ENCODE measurements around the gene GPR137. TPM values are rescaled to one million over a fixed set of nuclear protein-coding genes. Genes with fewer than 3 reads are reported as not detected.

The GPR137 gene, protein sequence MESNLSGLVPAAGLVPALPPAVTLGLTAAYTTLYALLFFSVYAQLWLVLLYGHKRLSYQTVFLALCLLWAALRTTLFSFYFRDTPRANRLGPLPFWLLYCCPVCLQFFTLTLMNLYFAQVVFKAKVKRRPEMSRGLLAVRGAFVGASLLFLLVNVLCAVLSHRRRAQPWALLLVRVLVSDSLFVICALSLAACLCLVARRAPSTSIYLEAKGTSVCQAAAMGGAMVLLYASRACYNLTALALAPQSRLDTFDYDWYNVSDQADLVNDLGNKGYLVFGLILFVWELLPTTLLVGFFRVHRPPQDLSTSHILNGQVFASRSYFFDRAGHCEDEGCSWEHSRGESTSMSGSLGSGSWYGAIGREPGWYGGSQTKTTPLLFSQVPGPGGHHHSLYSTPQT
- 55.9 and 61.4 TPM in 2 replicates for total RNA-seq
- long read RNA-seq, partial matches to known transcripts = 0 of 2 reads
- long read RNA-seq, other reads (novel, unspliced or antisense) = 2 of 2 reads

DNA sequence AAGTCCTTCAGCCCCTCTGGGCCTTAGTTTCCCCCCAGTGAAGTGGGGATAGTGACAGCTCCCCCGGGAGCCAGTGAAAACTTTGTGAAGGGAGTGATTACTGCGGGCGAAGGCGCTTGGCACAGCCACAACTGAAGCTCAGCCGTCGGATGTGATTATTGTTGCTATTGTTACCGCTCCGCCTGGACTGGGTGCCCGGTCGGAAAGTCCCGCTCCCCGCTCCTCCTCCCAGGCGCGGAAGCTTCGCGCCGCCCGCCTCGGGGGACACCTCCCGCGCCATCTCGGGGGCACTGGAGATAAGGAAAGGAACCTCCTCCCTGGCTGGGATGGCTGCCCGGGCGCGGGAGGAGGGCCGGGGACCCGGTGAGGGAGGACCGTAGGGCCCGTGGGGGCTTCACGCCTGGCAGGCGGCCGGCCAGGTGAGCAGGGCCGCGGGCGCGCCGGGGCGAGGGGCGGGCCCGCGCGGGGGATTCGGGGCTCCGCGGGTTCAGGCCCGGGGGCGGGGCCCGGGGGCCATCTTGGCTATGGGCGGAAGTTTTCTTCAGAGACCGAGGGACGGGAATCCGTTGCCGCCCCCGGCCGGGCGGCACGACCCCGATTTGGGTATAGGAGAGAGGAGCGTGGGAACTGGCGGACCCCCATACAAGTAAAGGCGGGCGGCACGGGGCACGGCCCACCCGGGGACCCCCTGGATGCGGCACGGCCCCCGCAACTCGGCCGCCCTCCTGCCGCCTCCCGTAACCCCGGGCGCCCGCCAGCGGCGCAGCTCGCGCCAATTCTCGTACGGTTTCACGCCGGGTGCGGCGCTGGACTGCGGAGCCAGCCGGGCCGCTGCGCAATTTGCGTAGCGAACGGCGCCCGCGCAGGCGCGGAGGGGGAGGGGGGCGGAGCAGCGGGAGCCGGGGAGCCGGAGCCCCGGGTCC lies at the start of gene GPR137:
TSS of gene GPR137 (plus strand) at position 887 of the 923 bp plus-strand sequence. CDS start 677 bp downstream, outside the sequence.
- peak within 1 kb of the TSS; percentile 27 for H3K27ac Mint-ChIP-seq (ENCODE audit: unreplicated experiment)
- no peaks in the 10 kb centered on the region for H3K9me3 Mint-ChIP-seq
- peaks cover 21% of the 10 kb centered on the region for H3K27me3 Mint-ChIP-seq (ENCODE audit: low read depth)
- peak; percentile 95 for DNase-seq (ENCODE audit: low read depth, low spot score)
- H3K4me1 Mint-ChIP-seq = peaks cover 15% of the 10 kb centered on the region
- peak within 1 kb of the TSS; percentile 92 for H3K4me3 Mint-ChIP-seq
- TF ChIP-seq, protein P1, sequence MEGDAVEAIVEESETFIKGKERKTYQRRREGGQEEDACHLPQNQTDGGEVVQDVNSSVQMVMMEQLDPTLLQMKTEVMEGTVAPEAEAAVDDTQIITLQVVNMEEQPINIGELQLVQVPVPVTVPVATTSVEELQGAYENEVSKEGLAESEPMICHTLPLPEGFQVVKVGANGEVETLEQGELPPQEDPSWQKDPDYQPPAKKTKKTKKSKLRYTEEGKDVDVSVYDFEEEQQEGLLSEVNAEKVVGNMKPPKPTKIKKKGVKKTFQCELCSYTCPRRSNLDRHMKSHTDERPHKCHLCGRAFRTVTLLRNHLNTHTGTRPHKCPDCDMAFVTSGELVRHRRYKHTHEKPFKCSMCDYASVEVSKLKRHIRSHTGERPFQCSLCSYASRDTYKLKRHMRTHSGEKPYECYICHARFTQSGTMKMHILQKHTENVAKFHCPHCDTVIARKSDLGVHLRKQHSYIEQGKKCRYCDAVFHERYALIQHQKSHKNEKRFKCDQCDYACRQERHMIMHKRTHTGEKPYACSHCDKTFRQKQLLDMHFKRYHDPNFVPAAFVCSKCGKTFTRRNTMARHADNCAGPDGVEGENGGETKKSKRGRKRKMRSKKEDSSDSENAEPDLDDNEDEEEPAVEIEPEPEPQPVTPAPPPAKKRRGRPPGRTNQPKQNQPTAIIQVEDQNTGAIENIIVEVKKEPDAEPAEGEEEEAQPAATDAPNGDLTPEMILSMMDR (conservative IDR thresholded peaks at IDR 0.05) = no peak
- H3K36me3 Mint-ChIP-seq (ENCODE audit: low read depth) = no peaks in the 10 kb centered on the region

DNA sequence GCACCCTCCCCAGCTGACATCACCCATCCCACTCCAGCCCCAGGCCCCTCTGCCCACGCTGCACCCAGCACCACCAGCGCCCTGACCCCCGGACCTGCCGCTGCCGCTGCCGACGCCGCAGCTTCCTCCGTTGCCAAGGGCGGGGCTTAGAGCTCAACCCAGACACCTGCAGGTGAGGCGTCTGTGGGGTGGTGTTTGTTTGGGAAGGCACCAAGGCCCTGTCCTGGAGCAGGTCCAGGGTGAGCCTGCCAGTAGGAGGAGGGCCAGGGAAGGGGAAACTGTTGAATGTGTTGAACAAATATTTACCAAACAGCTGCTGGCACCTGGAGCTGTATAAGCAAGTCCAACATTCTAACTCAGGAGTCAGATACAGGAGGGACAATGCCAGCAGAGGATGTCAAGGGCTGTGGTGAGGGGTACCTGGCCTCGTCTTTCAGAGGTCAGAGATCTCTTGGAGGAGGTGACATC lies 48.1 kb upstream of the GPR137 start:
- Mint-ChIP-seq H3K4me3 (peak overlapping the region; percentile 86), H3K9me3 (no peaks in the 10 kb centered on the region), H3K36me3 (ENCODE audit: low read depth) (peaks cover 3% of the 10 kb centered on the region), H3K27me3 (ENCODE audit: low read depth) (peaks cover 2% of the 10 kb centered on the region), H3K4me1 (peaks cover 20% of the 10 kb centered on the region), H3K27ac (ENCODE audit: unreplicated experiment) (no peak overlapping the region)
- TF ChIP-seq, protein P1 (conservative IDR thresholded peaks at IDR 0.05) = no peak
- DNase-seq (ENCODE audit: low read depth, low spot score) = no peak

DNA sequence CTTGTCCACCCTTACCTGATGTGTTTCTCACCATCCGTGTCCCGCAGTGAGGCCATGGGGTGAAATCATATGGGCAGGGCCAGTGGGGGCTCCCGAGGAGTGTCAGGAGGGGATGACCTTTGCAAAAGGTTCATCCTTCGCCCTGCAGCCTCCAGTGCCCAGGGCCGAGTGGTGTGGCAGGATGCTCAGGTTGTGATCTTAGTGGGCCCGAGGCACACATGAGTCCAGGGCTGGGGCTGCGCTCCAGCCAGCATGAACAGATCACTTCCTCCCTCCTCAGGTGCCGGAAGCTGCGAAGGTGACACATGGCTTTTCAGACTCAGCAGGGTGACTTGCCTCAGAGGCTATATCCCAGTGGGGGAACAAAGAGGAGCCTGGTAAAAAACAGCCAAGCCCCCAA lies 47.6 kb upstream of the GPR137 start:
- TF ChIP-seq, protein P1 (conservative IDR thresholded peaks at IDR 0.05) = no peak
- H3K4me1 Mint-ChIP-seq = peaks cover 20% of the 10 kb centered on the region
- H3K27ac Mint-ChIP-seq (ENCODE audit: unreplicated experiment) = no peak overlapping the region
- H3K9me3 Mint-ChIP-seq = no peaks in the 10 kb centered on the region
- H3K4me3 Mint-ChIP-seq = peak overlapping the region; percentile 86
- peaks cover 3% of the 10 kb centered on the region for H3K36me3 Mint-ChIP-seq (ENCODE audit: low read depth)
- H3K27me3 Mint-ChIP-seq (ENCODE audit: low read depth) = peaks cover 2% of the 10 kb centered on the region
- no peak for DNase-seq (ENCODE audit: low read depth, low spot score)

DNA sequence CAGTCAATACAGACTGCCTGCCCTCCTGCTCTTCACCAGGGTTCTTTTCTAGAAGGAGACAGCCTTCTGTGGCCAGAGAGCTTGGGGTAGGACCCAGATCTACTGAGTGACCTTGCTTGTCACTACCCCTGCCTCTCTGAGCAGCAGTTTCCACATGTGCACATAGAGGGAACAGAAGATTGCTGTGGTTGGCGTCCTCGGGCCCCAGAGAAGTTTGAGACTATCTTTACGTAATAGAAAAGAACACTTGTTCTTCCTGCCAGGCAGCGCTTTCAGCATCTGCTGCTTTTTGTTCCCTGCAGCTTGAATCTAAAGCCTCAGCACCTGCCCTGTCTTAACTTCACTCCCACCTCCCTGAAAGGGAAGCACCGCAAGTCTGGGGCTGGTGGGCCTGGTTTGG lies 46.6 kb upstream of the GPR137 start:
- Mint-ChIP-seq H3K4me3 (peak overlapping the region; percentile 86), H3K36me3 (ENCODE audit: low read depth) (peaks cover 3% of the 10 kb centered on the region), H3K27me3 (ENCODE audit: low read depth) (peaks cover 2% of the 10 kb centered on the region)

More for the DNA sequence above, 46.6 kb upstream of the GPR137 start:
- H3K27ac Mint-ChIP-seq (ENCODE audit: unreplicated experiment) = no peak overlapping the region
- H3K9me3 Mint-ChIP-seq = no peaks in the 10 kb centered on the region
- no peak for DNase-seq (ENCODE audit: low read depth, low spot score)
- TF ChIP-seq, protein P1 (conservative IDR thresholded peaks at IDR 0.05) = no peak
- peaks cover 26% of the 10 kb centered on the region for H3K4me1 Mint-ChIP-seq

Data from neural crest cell (in vitro differentiated cells).